GM23338 (cell line): ENCODE measurements around the gene CD22. TPM values are rescaled to one million over a fixed set of nuclear protein-coding genes. Genes with fewer than 3 reads are reported as not detected.

Source experiments
- ATAC-seq: fragments of 200-7000 bp; cut with Tn5 transposase; 3 replicates; pipeline ENCODE4 v1.9.1; 2020
- DNase-seq: peaks from one replicate; pipeline ENCODE4 v3.0.0-alpha.2; 2015; ENCODE audit warnings: low spot score
- H2AFZ ChIP-seq: fragments of 200-600 bp; sonication (generic); 2 replicates; pipeline ENCODE4 v1.8.0; 2016; ENCODE audit warnings: antibody characterized with exemption, mild to moderate bottlenecking, moderate library complexity
- H3F3A ChIP-seq: fragments of 200-600 bp; sonication (generic); replicated peaks from 2 replicates; pipeline ENCODE4 v1.8.0; 2017; ENCODE audit warnings: antibody characterized with exemption, mixed run types, low read depth
- H3K27ac ChIP-seq: fragments of 200-600 bp; sonication (generic); 2 replicates; pipeline ENCODE4 v1.6.1; 2016; ENCODE audit warnings: low read depth
- H3K27me3 ChIP-seq: fragments of 200-600 bp; sonication (generic); 2 replicates; pipeline ENCODE4 v1.8.0; 2016; ENCODE audit warnings: mild to moderate bottlenecking, mixed run types, moderate library complexity; ENCODE audit not compliant: insufficient read depth
- H3K36me3 ChIP-seq: fragments of 200-600 bp; sonication (generic); 2 replicates; pipeline ENCODE4 v1.8.0; 2016; ENCODE audit warnings: mild to moderate bottlenecking; ENCODE audit not compliant: insufficient read depth
- H3K4me1 ChIP-seq: fragments of 200-600 bp; sonication (generic); 2 replicates; pipeline ENCODE4 v1.8.0; 2016; ENCODE audit warnings: mild to moderate bottlenecking, moderate library complexity; ENCODE audit not compliant: insufficient read depth
- H3K4me2 ChIP-seq: fragments of 200-600 bp; sonication (generic); 2 replicates; pipeline ENCODE4 v1.7.1; 2017; ENCODE audit warnings: mixed run types
- H3K4me3 ChIP-seq: fragments of 200-600 bp; sonication (generic); 2 replicates; pipeline ENCODE4 v1.6.1; 2016; ENCODE audit warnings: mixed run types
- H3K79me2 ChIP-seq: fragments of 200-600 bp; sonication (generic); replicated peaks from 2 replicates; pipeline ENCODE4 v1.8.0; 2017; ENCODE audit warnings: mild to moderate bottlenecking; ENCODE audit not compliant: insufficient read depth
- H3K9me2 ChIP-seq: fragments of 200-600 bp; sonication (generic); 2 replicates; pipeline ENCODE4 v1.8.0; 2017; ENCODE audit not compliant: insufficient read depth
- H4K20me1 ChIP-seq: fragments of 200-600 bp; sonication (generic); replicated peaks from 2 replicates; pipeline ENCODE4 v1.8.0; 2017; ENCODE audit warnings: mild to moderate bottlenecking; ENCODE audit not compliant: insufficient read depth
- H3K27ac Mint-ChIP-seq: 2 replicates; pipeline ENCODE4 v1.8.0; 2020; ENCODE audit warnings: inconsistent platforms, mild to moderate bottlenecking, moderate library complexity, mixed read lengths
- H3K27me3 Mint-ChIP-seq: 3 replicates; pipeline ENCODE4 v1.8.0; 2022; ENCODE audit warnings: low read depth, mild to moderate bottlenecking, moderate library complexity, mixed read lengths, inconsistent platforms; ENCODE audit not compliant: insufficient read depth, poor library complexity
- H3K36me3 Mint-ChIP-seq: 3 replicates; pipeline ENCODE4 v1.8.0; 2021; ENCODE audit warnings: low read depth, mild to moderate bottlenecking, inconsistent platforms, moderate library complexity, mixed read lengths
- H3K4me1 Mint-ChIP-seq: 3 replicates; pipeline ENCODE4 v1.8.0; 2020; ENCODE audit warnings: mild to moderate bottlenecking, inconsistent platforms, mixed read lengths
- H3K4me3 Mint-ChIP-seq: 3 replicates; pipeline ENCODE4 v1.8.0; 2021; ENCODE audit warnings: moderate library complexity, mild to moderate bottlenecking, inconsistent platforms, mixed read lengths
- H3K9me3 Mint-ChIP-seq: 3 replicates; pipeline ENCODE4 v1.8.0; 2020; ENCODE audit warnings: moderate library complexity, mild to moderate bottlenecking, inconsistent platforms, mixed read lengths
- CREB1 ChIP-seq: fragments of 250-450 bp; sonication (Bioruptor Pico); IDR thresholded peaks from 2 replicates; pipeline ENCODE4 v1.5.0; 2020; ENCODE audit warnings: low read depth, mild to moderate bottlenecking, moderate library complexity
- CTCF ChIP-seq, 2 experiments: fragments of 200-600 bp in 1 of 2; sonication (generic) in 1 of 2; conservative IDR thresholded peaks; 2 replicates each; pipeline versions ENCODE4 v1.5.1 to v1.6.1; 2016 to 2017; ENCODE audit warnings: antibody characterized with exemption in 2 of 2, low read depth in 2 of 2, mild to moderate bottlenecking in 2 of 2, moderate library complexity in 1 of 2
- ETS1 ChIP-seq: IDR thresholded peaks from 2 replicates; pipeline ENCODE4 v1.6.1; 2016; ENCODE audit warnings: antibody characterized with exemption
- EZH2 ChIP-seq: fragments of 200-600 bp; sonication (generic); IDR thresholded peaks from one replicate; pipeline ENCODE4 v1.8.0; 2017; ENCODE audit warnings: antibody characterized with exemption, mild to moderate bottlenecking, low read depth; ENCODE audit not compliant: unreplicated experiment
- EZH2phosphoT487 ChIP-seq: fragments of 200-600 bp; sonication (generic); IDR thresholded peaks from one replicate; pipeline ENCODE4 v1.8.1; 2018; ENCODE audit warnings: antibody characterized with exemption; ENCODE audit not compliant: unreplicated experiment
- JUNB ChIP-seq: IDR thresholded peaks from one replicate; pipeline ENCODE4 v1.6.1; 2016; ENCODE audit warnings: antibody characterized with exemption; ENCODE audit not compliant: unreplicated experiment
- POLR2AphosphoS5 ChIP-seq: IDR thresholded peaks from 2 replicates; pipeline ENCODE4 v1.6.1; 2016; ENCODE audit warnings: antibody characterized with exemption, low read depth
- STAT1 ChIP-seq: IDR thresholded peaks from one replicate; pipeline ENCODE4 v1.6.1; 2016; ENCODE audit warnings: antibody characterized with exemption; ENCODE audit not compliant: unreplicated experiment
- ZNF114 ChIP-seq: fragments of 250-450 bp; sonication (Bioruptor Pico); IDR thresholded peaks from 2 replicates; pipeline ENCODE4 v1.5.0; 2020; ENCODE audit warnings: mild to moderate bottlenecking, moderate library complexity
- polyA plus RNA-seq: library from polyadenylated mRNA; unstranded; fragments of >200 nt; fragmentation: Nextera tagmentation; extraction: Ambion mirVana; gene quantifications from 2 replicates; pipeline ENCODE4 v1.2.1, GENCODE V29; 2016
- total RNA-seq: library from RNA; depleted of rRNA; stranded (reverse); fragments of >200 nt; shearing (Covaris generic); gene quantifications from 2 replicates; pipeline ENCODE4 v1.2.3, GENCODE V29; 2014
- TF ChIP-seq, protein P1 (sequence below): IDR thresholded peaks from one replicate; pipeline ENCODE4 v1.6.1; 2018; ENCODE audit warnings: antibody characterized with exemption; ENCODE audit not compliant: unreplicated experiment

Gene CD22
- total and polyA plus RNA-seq, 2 experiments from 2014 or later, result 0.10 to 0.32 TPM

GRCh38 chr19:35368378-35368777 is 39.4 kb downstream of the CD22 start (continued):
- no peak for TF ChIP-seq CTCF (conservative IDR thresholded peaks at IDR 0.05; ENCODE audit: low read depth in 2 of 2)

DNA sequence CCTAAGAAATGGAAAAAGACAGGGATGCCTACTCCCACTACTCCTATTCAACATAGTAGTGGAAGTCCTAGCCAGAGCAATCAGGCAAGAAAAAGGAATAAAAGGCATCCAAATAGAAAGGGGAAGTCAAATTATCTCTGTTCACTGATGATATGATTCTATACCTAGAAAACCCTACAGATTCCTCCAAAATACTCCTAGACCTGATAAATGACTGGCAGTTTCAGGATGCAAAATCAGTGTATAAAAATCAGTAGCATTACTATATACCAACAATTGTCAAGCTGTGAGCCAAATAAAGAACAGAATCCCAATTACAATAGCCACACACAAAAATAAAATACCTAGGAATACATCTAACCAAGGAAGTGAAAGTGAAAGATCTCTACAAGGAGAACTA is 40.5 kb downstream of the CD22 start:
- Histone ChIP-seq H3K4me2 (no peak overlapping the region), H4K20me1 (no peaks in the 10 kb centered on the region), H3K27ac (no peak overlapping the region), H3K9me2 (no peaks in the 10 kb centered on the region), H3K36me3 (no peaks in the 10 kb centered on the region), H3F3A (no peaks in the 10 kb centered on the region), H3K4me3 (no peak overlapping the region), H3K79me2 (no peaks in the 10 kb centered on the region), H2AFZ (no peak overlapping the region), H3K4me1 (no peaks in the 10 kb centered on the region), H3K27me3 (no peaks in the 10 kb centered on the region)
- peaks cover 2% of the 10 kb centered on the region for H3K27me3 Mint-ChIP-seq
- no peaks in the 10 kb centered on the region; the same call in 2 of the 3 replicates for H3K9me3 Mint-ChIP-seq
- H3K4me3 Mint-ChIP-seq, result no peak overlapping the region
- DNase-seq (no peak), ATAC-seq (no peak)
- H3K36me3 Mint-ChIP-seq, result no peaks in the 10 kb centered on the region
- no peaks in the 10 kb centered on the region for H3K4me1 Mint-ChIP-seq
- no peak overlapping the region for H3K27ac Mint-ChIP-seq
- no peak for TF ChIP-seq ZNF114 (CRISPR knock-in tag)

GRCh38 chr19:35370722-35371121 is 41.7 kb downstream of the CD22 start, which contains the start of gene GPR42:
Gene GPR42, plus strand, starts transcription at chr19:35371068. Its CDS starts 292 bp downstream, at chr19:35371360.
- Mint-ChIP-seq H3K9me3 (no peaks in the 10 kb centered on the region; the same call in 1 of the 3 replicates), H3K27ac (no peak within 1 kb of the TSS), H3K36me3 (no peaks in the 10 kb centered on the region), H3K27me3 (peaks cover 4% of the 10 kb centered on the region), H3K4me1 (peaks cover 1% of the 10 kb centered on the region; the same call in 2 of the 3 replicates), H3K4me3 (no peak within 1 kb of the TSS)
- Histone ChIP-seq H3K4me3 (no peak within 1 kb of the TSS), H3F3A (no peaks in the 10 kb centered on the region), H3K9me2 (no peaks in the 10 kb centered on the region), H3K36me3 (no peaks in the 10 kb centered on the region), H3K27me3 (no peaks in the 10 kb centered on the region), H4K20me1 (no peaks in the 10 kb centered on the region), H3K27ac (no peak within 1 kb of the TSS), H3K79me2 (no peaks in the 10 kb centered on the region), H2AFZ (no peak within 1 kb of the TSS), H3K4me1 (no peaks in the 10 kb centered on the region), H3K4me2 (no peak within 1 kb of the TSS)
- DNase-seq (no peak), ATAC-seq (no peak)
- TF ChIP-seq, protein P1, sequence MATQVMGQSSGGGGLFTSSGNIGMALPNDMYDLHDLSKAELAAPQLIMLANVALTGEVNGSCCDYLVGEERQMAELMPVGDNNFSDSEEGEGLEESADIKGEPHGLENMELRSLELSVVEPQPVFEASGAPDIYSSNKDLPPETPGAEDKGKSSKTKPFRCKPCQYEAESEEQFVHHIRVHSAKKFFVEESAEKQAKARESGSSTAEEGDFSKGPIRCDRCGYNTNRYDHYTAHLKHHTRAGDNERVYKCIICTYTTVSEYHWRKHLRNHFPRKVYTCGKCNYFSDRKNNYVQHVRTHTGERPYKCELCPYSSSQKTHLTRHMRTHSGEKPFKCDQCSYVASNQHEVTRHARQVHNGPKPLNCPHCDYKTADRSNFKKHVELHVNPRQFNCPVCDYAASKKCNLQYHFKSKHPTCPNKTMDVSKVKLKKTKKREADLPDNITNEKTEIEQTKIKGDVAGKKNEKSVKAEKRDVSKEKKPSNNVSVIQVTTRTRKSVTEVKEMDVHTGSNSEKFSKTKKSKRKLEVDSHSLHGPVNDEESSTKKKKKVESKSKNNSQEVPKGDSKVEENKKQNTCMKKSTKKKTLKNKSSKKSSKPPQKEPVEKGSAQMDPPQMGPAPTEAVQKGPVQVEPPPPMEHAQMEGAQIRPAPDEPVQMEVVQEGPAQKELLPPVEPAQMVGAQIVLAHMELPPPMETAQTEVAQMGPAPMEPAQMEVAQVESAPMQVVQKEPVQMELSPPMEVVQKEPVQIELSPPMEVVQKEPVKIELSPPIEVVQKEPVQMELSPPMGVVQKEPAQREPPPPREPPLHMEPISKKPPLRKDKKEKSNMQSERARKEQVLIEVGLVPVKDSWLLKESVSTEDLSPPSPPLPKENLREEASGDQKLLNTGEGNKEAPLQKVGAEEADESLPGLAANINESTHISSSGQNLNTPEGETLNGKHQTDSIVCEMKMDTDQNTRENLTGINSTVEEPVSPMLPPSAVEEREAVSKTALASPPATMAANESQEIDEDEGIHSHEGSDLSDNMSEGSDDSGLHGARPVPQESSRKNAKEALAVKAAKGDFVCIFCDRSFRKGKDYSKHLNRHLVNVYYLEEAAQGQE, result no peak
- no peak for TF ChIP-seq POLR2AphosphoS5
- no peak for TF ChIP-seq ZNF114 (CRISPR knock-in tag)
- no peak for TF ChIP-seq CTCF (conservative IDR thresholded peaks at IDR 0.05; ENCODE audit: low read depth in 2 of 2)
- TF ChIP-seq ETS1, result no peak
- TF ChIP-seq EZH2phosphoT487, result no peak
- TF ChIP-seq CREB1 (CRISPR knock-in tag), result no peak
- no peak for TF ChIP-seq EZH2
- TF ChIP-seq STAT1, result no peak
- TF ChIP-seq JUNB, result no peak
